Mucosa of stomach (tissue), 1 donor: ENCODE measurements around the gene KPNA5.

Source experiments
- H3K27me3 ChIP-seq: one replicate; pipeline ENCODE4 v1.7.0; 2013; ENCODE audit warnings: mild to moderate bottlenecking, low read length; ENCODE audit not compliant: control insufficient read depth, insufficient read depth
- H3K36me3 ChIP-seq: one replicate; pipeline ENCODE4 v1.7.0; 2013; ENCODE audit warnings: low read length; ENCODE audit not compliant: control insufficient read depth, insufficient read depth
- H3K4me1 ChIP-seq: one replicate; pipeline ENCODE4 v1.7.0; 2013; ENCODE audit warnings: mild to moderate bottlenecking, low read length; ENCODE audit not compliant: control insufficient read depth, insufficient read depth
- H3K4me3 ChIP-seq: one replicate; pipeline ENCODE4 v1.7.0; 2013; ENCODE audit warnings: low read length
- H3K9ac ChIP-seq: one replicate; pipeline ENCODE4 v1.7.0; 2013; ENCODE audit warnings: mild to moderate bottlenecking, low read length, moderate library complexity
- H3K9me3 ChIP-seq: one replicate; pipeline ENCODE4 v1.7.0; 2013; ENCODE audit warnings: mild to moderate bottlenecking, low read length, moderate library complexity; ENCODE audit not compliant: control insufficient read depth
- donor health status: Pancreatic carcinoma.

The KPNA5 gene

GRCh38 chr6:116764961-116765841 lies 84.2 kb downstream of the KPNA5 start, which contains the start of gene FAM162B:
FAM162B (minus strand) TSS chr6:116765719; CDS start chr6:116765576, 143 bp downstream.
- Histone ChIP-seq H3K4me1 (no peaks in the 10 kb centered on the region), H3K36me3 (no peaks in the 10 kb centered on the region), H3K9ac (no peak within 1 kb of the TSS), H3K27me3 (peaks cover 34% of the 10 kb centered on the region), H3K4me3 (peak within 1 kb of the TSS; percentile 28), H3K9me3 (no peaks in the 10 kb centered on the region)

DNA sequence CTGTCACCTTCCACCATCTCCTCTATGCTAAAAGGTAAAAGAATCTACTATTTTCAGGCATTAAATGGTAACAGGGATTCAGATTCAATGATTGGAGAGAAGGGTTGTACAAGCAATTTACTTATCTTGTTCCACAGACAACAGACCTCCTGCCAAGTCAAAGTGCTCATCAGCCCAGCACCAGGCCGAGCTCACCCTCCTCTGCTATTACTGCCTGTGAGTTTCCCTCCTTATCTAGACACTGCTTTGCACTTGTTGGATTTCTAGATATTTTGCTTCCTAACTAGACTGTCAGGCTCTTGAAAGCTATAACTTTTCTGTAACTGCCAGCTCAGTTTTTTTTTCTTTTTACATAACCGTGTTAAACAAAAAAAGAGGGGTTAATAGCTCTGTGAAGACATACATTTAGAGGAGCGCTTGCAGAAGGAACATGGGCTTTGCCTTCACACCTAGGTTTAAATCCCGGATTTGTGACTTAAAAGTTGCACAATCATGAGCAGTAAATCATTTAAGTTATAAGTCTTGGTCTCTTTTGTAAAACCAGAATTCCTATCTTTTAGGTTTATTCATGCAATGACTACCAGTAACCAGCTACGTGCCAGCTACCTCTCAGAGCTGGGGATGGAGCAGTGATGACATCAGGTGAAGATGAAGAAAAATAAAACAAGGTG lies 85.6 kb downstream of the KPNA5 start:
- Histone ChIP-seq H3K9me3 (no peaks in the 10 kb centered on the region), H3K36me3 (no peaks in the 10 kb centered on the region), H3K4me3 (no peak overlapping the region), H3K4me1 (no peaks in the 10 kb centered on the region), H3K27me3 (peaks cover 34% of the 10 kb centered on the region), H3K9ac (no peak overlapping the region)

GRCh38 chr6:116767715-116768114 lies 86.7 kb downstream of the KPNA5 start:
- H3K9ac ChIP-seq: no peak overlapping the region
- H3K4me3 ChIP-seq: no peak overlapping the region
- no peaks in the 10 kb centered on the region for H3K4me1 ChIP-seq
- no peaks in the 10 kb centered on the region for H3K9me3 ChIP-seq
- H3K27me3 ChIP-seq: peaks cover 34% of the 10 kb centered on the region
- no peaks in the 10 kb centered on the region for H3K36me3 ChIP-seq

- no peaks in the 10 kb centered on the region for H3K27me3 ChIP-seq
- no peaks in the 10 kb centered on the region for H3K4me1 ChIP-seq
- H3K9me3 ChIP-seq: no peaks in the 10 kb centered on the region
- H3K36me3 ChIP-seq: no peaks in the 10 kb centered on the region
- H3K4me3 ChIP-seq: no peak overlapping the region
- H3K9ac ChIP-seq: no peak overlapping the region
Observed at GRCh38 chr6:116772450-116772849, 91.4 kb downstream of the KPNA5 start.

GRCh38 chr6:116773886-116774285 lies 92.9 kb downstream of the KPNA5 start:
- H3K9ac ChIP-seq: no peak overlapping the region
- no peaks in the 10 kb centered on the region for H3K9me3 ChIP-seq
- H3K36me3 ChIP-seq: no peaks in the 10 kb centered on the region
- no peaks in the 10 kb centered on the region for H3K27me3 ChIP-seq
- H3K4me1 ChIP-seq: no peaks in the 10 kb centered on the region
- no peak overlapping the region for H3K4me3 ChIP-seq

GRCh38 chr6:116779573-116780164 lies 98.7 kb downstream of the KPNA5 start:
- no peak overlapping the region for H3K9ac ChIP-seq
- H3K27me3 ChIP-seq: no peaks in the 10 kb centered on the region
- no peaks in the 10 kb centered on the region for H3K9me3 ChIP-seq
- no peaks in the 10 kb centered on the region for H3K36me3 ChIP-seq
- no peak overlapping the region for H3K4me3 ChIP-seq
- H3K4me1 ChIP-seq: no peaks in the 10 kb centered on the region

DNA sequence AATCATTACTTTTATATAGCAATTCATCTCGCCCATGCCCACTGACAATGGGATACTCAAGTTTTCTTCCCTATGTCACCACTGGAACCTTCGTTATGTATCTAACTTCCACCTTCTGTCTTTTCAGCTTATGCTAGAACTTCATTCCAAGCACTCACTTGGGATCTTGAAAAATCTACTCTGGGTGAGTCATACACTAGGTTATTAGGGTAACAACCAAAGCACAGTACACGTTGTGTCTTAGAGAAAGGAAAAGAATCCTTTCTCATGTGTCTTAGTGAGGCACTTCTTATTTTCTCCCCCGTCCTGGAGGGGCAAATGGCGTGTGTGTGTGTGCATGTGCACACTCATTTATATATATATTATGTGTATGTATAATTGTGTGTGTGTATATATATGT lies 102.8 kb downstream of the KPNA5 start:
- Histone ChIP-seq H3K27me3 (no peaks in the 10 kb centered on the region), H3K36me3 (no peaks in the 10 kb centered on the region), H3K4me1 (no peaks in the 10 kb centered on the region), H3K4me3 (no peak overlapping the region), H3K9me3 (no peaks in the 10 kb centered on the region), H3K9ac (no peak overlapping the region)
